ENCODE results near the gene USP34. TPM values are rescaled to one million over a fixed set of nuclear protein-coding genes. Genes with fewer than 3 reads are reported as not detected.

Gene USP34
- total and polyA plus RNA-seq, 9 of the 15 experiments (the other 6 are each of a cell fraction or from before 2014, with no cell fraction given) = 19.8 to 108 (median 67.8) TPM

GRCh38 chr2:61450144-61450543 lies 20.7 kb downstream of the USP34 start:
- no peak for DNase-seq (ENCODE audit: extremely low read depth in 1 of 4, low spot score in 3 of 4)
- no TSS peak for BruUV-seq (replicated peaks)
- H3K27ac ChIP-seq (ENCODE audit: extremely low read depth, low read depth, low read length) = no peak overlapping the region
- in situ Hi-C loops (cut with MboI) (no loop called here), intact Hi-C loops (cut with micrococcal nuclease) (no loop called here)
- no peaks in the 10 kb centered on the region for H3K27me3 ChIP-seq (ENCODE audit: control insufficient read depth in 2 of 2, insufficient read depth in 2 of 2, low read length in 2 of 2)
- H4K20me1 ChIP-seq (replicated peaks; ENCODE audit: control insufficient read depth, insufficient read depth, low read length) = peaks cover 3% of the 10 kb centered on the region; the same call in 1 of the 2 replicates
- CTCF ChIA-PET (ENCODE audit: low intra/inter-chr PET ratio) = no interaction called here
- no peak overlapping the region for H3K4me3 ChIP-seq
- H3K4me2 ChIP-seq (ENCODE audit: insufficient read depth, low read length) = no peak overlapping the region
- POLR2A ChIA-PET = interaction anchor here (1.0 kb wide), 1 partner anchor 11 kb away, joined by 6 read pairs; no protein-coding TSS in a partner anchor
- TF ChIP-seq CHD1 (IDR thresholded peaks at IDR 0.05; ENCODE audit: low read length) = no peak
- no peak for TF ChIP-seq CC2D1A (IDR thresholded peaks at IDR 0.05)
- peak; percentile 52 for TF ChIP-seq CEBPB (tag; IDR thresholded peaks at IDR 0.05)
- WGBS (ENCODE audit: insufficient coverage, low coverage, missing lambda C conversion rate) = 68% methylated on average over 4 of the region's 4 CpGs
- H3K9me3 ChIP-seq (replicated peaks; ENCODE audit: control insufficient read depth, insufficient read depth, low read depth, low read length) = no peaks in the 10 kb centered on the region
- peaks cover 4% of the 10 kb centered on the region in 2 experiments; a peak in 4 of 5 replicates for H3K4me1 ChIP-seq (replicated peaks in 1 of 2; ENCODE audit: control insufficient read depth in 2 of 2, insufficient read depth in 2 of 2, low read length in 2 of 2)
- ATAC-seq = no peak
- no peak overlapping the region for H2AFZ ChIP-seq (ENCODE audit: low read depth, low read length)
- no peak overlapping the region for H3K9ac ChIP-seq (ENCODE audit: insufficient read depth in 1 of 2, low read depth in 2 of 2, low read length in 2 of 2)
- no peak for FAIRE-seq
- H3K9me1 ChIP-seq (ENCODE audit: control insufficient read depth, insufficient read depth, low read length) = no peaks in the 10 kb centered on the region
- H3K36me3 ChIP-seq (ENCODE audit: control insufficient read depth, insufficient read depth, low read length) = peaks cover 11% of the 10 kb centered on the region; the same call in 2 of the 3 replicates
- peaks cover 97% of the 10 kb centered on the region for H3K79me2 ChIP-seq (ENCODE audit: control insufficient read depth, insufficient read depth, low read length)

GRCh38 chr2:61448229-61448628 lies 22.7 kb downstream of the USP34 start:
- 36% methylated on average over 2 of the region's 2 CpGs for WGBS (ENCODE audit: insufficient coverage, low coverage, missing lambda C conversion rate)
- CTCF ChIA-PET (ENCODE audit: low intra/inter-chr PET ratio) = no interaction called here
- H3K27ac ChIP-seq (ENCODE audit: extremely low read depth, low read depth, low read length) = peak overlapping the region; percentile 38; the same call in 1 of the 3 replicates
- TF ChIP-seq PKNOX1 (IDR thresholded peaks at IDR 0.05) (peak; percentile 49), NCOA4 (IDR thresholded peaks at IDR 0.05; ENCODE audit: partially characterized antibody) (no peak), MEIS2 (IDR thresholded peaks at IDR 0.05; ENCODE audit: partially characterized antibody) (peak; percentile 60), CBFA2T2 (conservative IDR thresholded peaks at IDR 0.05) (peak; percentile 33; the same call in 1 of the 2 replicates), ZNF232 (CRISPR knock-in tag; IDR thresholded peaks at IDR 0.05) (no peak), TAL1 (IDR thresholded peaks at IDR 0.05) (peak; percentile 23; the same call in 1 of the 2 replicates), TCF3 (CRISPR knock-in tag; IDR thresholded peaks at IDR 0.05) (peak; percentile 11; the same call in 1 of the 2 replicates), NCOR1 (IDR thresholded peaks at IDR 0.05) (peak; percentile 39; the same call in 1 of the 2 replicates), ZNF384 (IDR thresholded peaks at IDR 0.05; ENCODE audit: low read depth, low read length) (peak; percentile 49; the same call in 1 of the 2 replicates), DPF2 (IDR thresholded peaks at IDR 0.05) (peak; percentile 46; the same call in 1 of the 2 replicates), ZNF239 (CRISPR knock-in tag; IDR thresholded peaks at IDR 0.05) (no peak), SLC30A9 (CRISPR knock-in tag; IDR thresholded peaks at IDR 0.05) (no peak)

More at GRCh38 chr2:61448229-61448628, 22.7 kb downstream of the USP34 start:
- POLR2A ChIA-PET = interaction anchor here (0.6 to 1.0 kb wide), 2 partner anchors 9 to 10 kb away, joined by 3 read pairs; no protein-coding TSS in a partner anchor
- BruUV-seq (replicated peaks) = no TSS peak
- Histone ChIP-seq H3K36me3 (ENCODE audit: control insufficient read depth, insufficient read depth, low read length) (peaks cover 19% of the 10 kb centered on the region; the same call in 2 of the 3 replicates), H3K27me3 (ENCODE audit: control insufficient read depth in 2 of 2, insufficient read depth in 2 of 2, low read length in 2 of 2) (no peaks in the 10 kb centered on the region), H3K9me1 (ENCODE audit: control insufficient read depth, insufficient read depth, low read length) (no peaks in the 10 kb centered on the region), H3K4me2 (ENCODE audit: insufficient read depth, low read length) (peak overlapping the region; percentile 22), H3K4me1 (replicated peaks in 1 of 2; ENCODE audit: control insufficient read depth in 2 of 2, insufficient read depth in 2 of 2, low read length in 2 of 2) (peaks cover 4 to 9% of the 10 kb centered on the region in 2 experiments; a peak in 4 of 5 replicates), H3K4me3 (no peak overlapping the region), H2AFZ (ENCODE audit: low read depth, low read length) (no peak overlapping the region), H3K79me2 (ENCODE audit: control insufficient read depth, insufficient read depth, low read length) (peaks cover 97% of the 10 kb centered on the region), H3K9me3 (replicated peaks; ENCODE audit: control insufficient read depth, insufficient read depth, low read depth, low read length) (peaks cover 3% of the 10 kb centered on the region), H3K9ac (ENCODE audit: insufficient read depth in 1 of 2, low read depth in 2 of 2, low read length in 2 of 2) (peak overlapping the region in 1 of 2 experiments; percentile 52; a peak in 1 of 4 replicates), H4K20me1 (replicated peaks; ENCODE audit: control insufficient read depth, insufficient read depth, low read length) (peaks cover 3% of the 10 kb centered on the region; the same call in 1 of the 2 replicates)
- in situ Hi-C loops (cut with MboI) (no loop called here), intact Hi-C loops (cut with micrococcal nuclease) (no loop called here)
- ATAC-seq (peak; percentile 80), DNase-seq (ENCODE audit: extremely low read depth in 1 of 4, low spot score in 3 of 4) (peak in 1 of 4 experiments; percentile 63), FAIRE-seq (peak; percentile 44)

Data from K562 (cell line).